Measurements from ENCODE around the gene C4orf51. TPM values are rescaled to one million over a fixed set of nuclear protein-coding genes. Genes with fewer than 3 reads are reported as not detected.

Gene C4orf51
- total RNA-seq, 2 donors from 2014 or later, result not detected

DNA sequence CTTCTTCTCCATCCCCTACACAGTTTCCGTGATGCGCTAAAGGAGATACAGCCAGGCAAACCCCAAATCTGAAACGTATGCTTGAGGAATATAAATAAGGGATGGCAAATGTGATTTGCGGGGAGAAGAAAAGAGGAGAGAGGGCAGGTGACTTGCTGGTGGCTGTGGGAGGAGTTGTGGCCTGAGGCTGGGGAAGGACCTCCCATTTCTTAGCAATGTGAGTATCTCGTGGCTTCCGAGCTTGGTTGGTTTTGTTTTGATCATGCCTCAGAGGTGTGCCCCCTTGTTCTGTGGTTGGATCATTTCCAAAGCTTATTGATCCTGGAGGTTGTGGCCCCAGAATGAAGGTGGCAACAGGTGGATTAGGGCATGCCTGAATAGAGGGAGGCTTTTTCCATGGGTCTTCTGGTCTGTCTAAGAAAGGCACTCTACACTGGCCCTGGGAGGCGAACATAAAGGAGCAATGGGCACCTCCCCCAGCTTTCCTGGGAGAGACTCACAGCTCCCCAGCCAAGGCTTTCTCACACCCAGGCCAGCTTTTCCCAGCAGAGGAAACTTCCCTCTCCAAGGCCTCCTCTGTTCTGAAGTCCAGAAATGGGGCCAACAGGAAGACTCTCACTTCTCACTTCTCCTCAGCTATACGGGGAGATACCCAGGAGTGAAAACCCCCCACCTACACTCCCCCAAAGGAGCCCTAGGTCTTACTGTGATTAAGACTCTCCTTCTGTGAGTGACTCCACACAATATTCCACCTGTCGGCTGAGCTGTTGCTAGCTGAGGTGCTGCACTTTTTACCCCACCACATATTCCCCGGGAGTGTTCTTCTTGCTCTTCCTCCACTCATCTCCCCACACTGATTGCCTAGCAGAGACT lies 40.0 kb downstream of the C4orf51 start:
- Mint-ChIP-seq H3K27ac (no peak overlapping the region), H3K36me3 (ENCODE audit: low read depth) (peaks cover 2% of the 10 kb centered on the region), H3K4me1 (peaks cover 7% of the 10 kb centered on the region), H3K4me3 (peak overlapping the region; percentile 69), H3K27me3 (peaks cover 51% of the 10 kb centered on the region)
- DNase-seq (no peak), ATAC-seq (peak; percentile 70)
- H3K9me3 ChIP-seq (ENCODE audit: control insufficient read depth, low read length, poor library complexity, severe bottlenecking), result no peaks in the 10 kb centered on the region

DNA sequence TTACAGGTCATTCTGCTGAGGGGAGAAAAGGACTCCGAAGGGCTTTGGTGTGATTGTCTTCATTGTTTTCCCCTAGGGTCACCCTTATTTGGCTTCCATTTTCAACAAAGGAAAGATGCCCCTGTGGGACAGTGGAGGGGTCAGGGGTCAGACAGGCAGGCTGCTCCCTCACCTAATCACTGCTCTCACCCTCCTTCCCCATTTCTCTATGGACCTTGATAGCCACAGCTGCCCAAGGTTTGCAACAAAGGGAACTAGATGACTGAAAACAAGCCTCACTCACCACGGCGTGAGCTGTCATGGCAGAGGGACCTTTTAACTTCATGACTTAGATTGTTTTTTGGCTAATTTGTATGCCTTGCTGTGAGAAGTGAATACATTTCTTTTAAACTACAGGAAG lies 40.7 kb downstream of the C4orf51 start:
- no peak for DNase-seq
- Mint-ChIP-seq H3K4me1 (peaks cover 7% of the 10 kb centered on the region), H3K27me3 (peaks cover 46% of the 10 kb centered on the region), H3K27ac (no peak overlapping the region), H3K36me3 (ENCODE audit: low read depth) (peaks cover 2% of the 10 kb centered on the region), H3K4me3 (peak overlapping the region; percentile 69)
- no peak for ATAC-seq
- H3K9me3 ChIP-seq (ENCODE audit: control insufficient read depth, low read length, poor library complexity, severe bottlenecking), result no peaks in the 10 kb centered on the region

DNA sequence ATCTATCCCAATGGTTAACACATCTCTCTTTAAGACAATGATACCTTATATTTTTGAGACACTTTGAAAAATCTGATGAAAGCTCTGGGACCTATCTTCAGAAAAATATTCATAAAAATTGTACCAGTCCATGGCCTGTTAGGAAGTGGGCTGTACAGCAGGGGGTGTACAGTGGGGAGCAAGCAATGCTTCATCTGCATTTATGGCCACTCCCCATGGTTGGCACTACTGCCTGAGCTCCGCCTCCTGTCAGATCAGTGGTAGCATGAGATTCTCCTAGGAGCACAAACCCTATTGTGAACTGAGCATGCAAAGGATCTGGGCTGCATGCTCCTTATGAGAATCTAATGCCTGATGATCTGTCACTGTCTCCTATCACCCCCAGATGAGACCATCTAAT lies 42.6 kb downstream of the C4orf51 start:
- no peaks in the 10 kb centered on the region for H3K9me3 ChIP-seq (ENCODE audit: control insufficient read depth, low read length, poor library complexity, severe bottlenecking)
- Mint-ChIP-seq H3K27ac (no peak overlapping the region), H3K4me3 (no peak overlapping the region), H3K36me3 (ENCODE audit: low read depth) (peaks cover 2% of the 10 kb centered on the region), H3K4me1 (peaks cover 7% of the 10 kb centered on the region), H3K27me3 (peaks cover 37% of the 10 kb centered on the region)
- ATAC-seq (no peak), DNase-seq (no peak)

DNA sequence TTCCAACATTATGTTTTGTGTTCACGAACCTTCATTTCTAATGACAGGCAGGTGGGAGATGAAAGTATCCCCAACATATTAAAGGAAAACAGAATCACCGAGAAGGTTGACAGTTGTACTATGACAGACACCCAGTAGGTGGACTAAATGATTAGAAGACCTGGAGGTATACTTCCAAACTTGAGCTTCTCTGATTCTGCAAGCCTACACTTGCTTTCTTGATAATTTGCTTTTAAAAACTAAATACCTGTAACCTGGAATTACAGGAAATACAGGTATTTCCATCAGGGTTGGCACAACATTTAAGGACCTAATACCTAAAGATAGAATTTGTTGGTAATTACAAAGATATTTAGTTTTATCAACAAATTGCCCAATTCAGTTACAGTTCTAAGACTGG lies 43.4 kb downstream of the C4orf51 start:
- no peak overlapping the region for H3K27ac Mint-ChIP-seq

DNA sequence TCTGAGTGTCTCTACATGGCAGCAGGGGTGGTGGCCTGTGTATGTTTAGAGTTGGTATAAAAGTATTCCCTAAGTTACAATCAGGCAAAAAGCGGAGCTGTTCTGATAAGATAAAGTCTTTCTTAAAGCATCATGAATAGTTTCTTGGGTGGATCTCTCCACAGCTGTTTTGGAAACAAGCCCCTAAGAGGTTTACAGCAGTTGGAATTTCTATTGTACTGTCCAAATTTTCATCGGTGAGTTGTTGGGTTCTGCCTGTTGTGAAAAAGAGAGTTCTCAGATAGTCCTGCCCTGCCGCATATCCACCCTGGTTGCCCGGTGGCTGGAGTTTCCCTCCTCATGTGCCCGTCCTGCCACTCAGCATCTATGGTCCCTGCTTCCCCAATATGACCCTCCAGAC lies 50.1 kb downstream of the C4orf51 start:
- ATAC-seq (no peak), DNase-seq (no peak)
- H3K36me3 Mint-ChIP-seq (ENCODE audit: low read depth), result peaks cover 3% of the 10 kb centered on the region
- no peak overlapping the region for H3K4me3 Mint-ChIP-seq
- H3K4me1 Mint-ChIP-seq, result peaks cover 15% of the 10 kb centered on the region
- H3K9me3 ChIP-seq (ENCODE audit: control insufficient read depth, low read length, poor library complexity, severe bottlenecking), result no peaks in the 10 kb centered on the region
- no peak overlapping the region for H3K27ac Mint-ChIP-seq
- peaks cover 14% of the 10 kb centered on the region for H3K27me3 Mint-ChIP-seq

More for the DNA sequence above, 43.4 kb downstream of the C4orf51 start:
- no peak for DNase-seq
- H3K4me3 Mint-ChIP-seq, result no peak overlapping the region
- no peak for ATAC-seq
- no peaks in the 10 kb centered on the region for H3K9me3 ChIP-seq (ENCODE audit: control insufficient read depth, low read length, poor library complexity, severe bottlenecking)
- H3K27me3 Mint-ChIP-seq, result peaks cover 30% of the 10 kb centered on the region
- peaks cover 7% of the 10 kb centered on the region for H3K4me1 Mint-ChIP-seq
- peaks cover 2% of the 10 kb centered on the region for H3K36me3 Mint-ChIP-seq (ENCODE audit: low read depth)

DNA sequence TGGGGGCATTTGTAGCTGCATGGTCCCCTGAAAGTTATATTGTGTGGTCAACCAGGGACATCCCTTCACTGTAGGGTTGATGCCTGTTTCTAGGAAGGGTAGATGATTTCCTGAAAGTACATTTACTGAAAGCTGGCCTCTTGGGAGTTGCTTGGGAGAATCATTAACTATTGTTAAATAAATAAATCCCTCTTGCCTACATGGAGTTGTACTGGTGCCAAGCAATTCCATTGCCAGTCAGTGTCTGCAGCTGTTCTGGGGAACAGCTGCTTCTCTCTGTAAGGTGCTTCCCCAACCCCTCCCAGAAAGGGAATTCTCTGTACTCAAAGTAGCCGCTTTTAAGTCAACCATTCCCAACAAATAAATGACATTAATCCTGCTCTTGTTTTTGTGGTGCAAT lies 51.1 kb downstream of the C4orf51 start:
- no peak for DNase-seq
- H3K9me3 ChIP-seq (ENCODE audit: control insufficient read depth, low read length, poor library complexity, severe bottlenecking), result no peaks in the 10 kb centered on the region
- H3K4me1 Mint-ChIP-seq, result peaks cover 15% of the 10 kb centered on the region
- peaks cover 14% of the 10 kb centered on the region for H3K27me3 Mint-ChIP-seq
- H3K4me3 Mint-ChIP-seq, result peak overlapping the region; percentile 47
- ATAC-seq, result no peak
- H3K27ac Mint-ChIP-seq, result no peak overlapping the region
- peaks cover 3% of the 10 kb centered on the region for H3K36me3 Mint-ChIP-seq (ENCODE audit: low read depth)

DNA sequence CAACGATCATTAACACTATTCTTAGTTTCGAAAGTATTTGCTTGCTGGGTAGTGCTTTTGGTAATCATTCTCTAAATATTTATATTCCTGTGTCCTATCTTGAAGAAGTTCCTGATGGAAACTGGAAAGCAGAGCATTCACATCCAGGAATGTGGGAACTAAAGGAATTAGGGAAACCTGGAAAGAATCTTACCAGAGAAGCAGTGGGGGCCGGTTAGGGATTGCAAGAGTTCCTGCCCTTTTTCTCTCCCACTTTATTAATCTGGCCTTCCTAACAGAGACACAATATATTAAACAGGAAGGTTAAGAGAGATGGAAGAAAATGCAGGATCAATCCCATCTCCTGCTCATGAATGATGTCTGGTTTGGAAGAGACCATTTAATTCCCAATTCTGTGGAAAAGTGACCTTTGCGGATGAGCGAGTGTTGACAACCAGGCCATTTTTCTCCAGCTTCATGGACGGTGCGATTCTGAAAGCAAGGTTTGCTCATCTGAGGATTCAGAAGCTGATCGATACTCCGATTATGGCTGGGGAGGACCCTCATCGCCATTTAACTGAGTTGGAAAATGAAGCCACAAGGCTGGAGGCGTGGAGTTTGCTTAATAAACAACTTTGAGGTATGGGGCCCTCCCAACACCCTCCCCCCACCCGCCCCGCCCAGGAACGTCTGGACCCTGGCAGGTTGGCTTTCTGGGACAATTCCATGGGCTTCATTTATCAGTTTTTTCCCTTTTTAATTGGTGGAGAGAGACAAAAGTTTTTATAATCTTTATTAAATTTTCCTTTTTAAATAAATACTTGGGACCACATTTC lies 52.3 kb downstream of the C4orf51 start:
- Mint-ChIP-seq H3K27ac (peak overlapping the region; percentile 41), H3K36me3 (ENCODE audit: low read depth) (peaks cover 3% of the 10 kb centered on the region), H3K4me3 (peak overlapping the region; percentile 88), H3K27me3 (peaks cover 14% of the 10 kb centered on the region), H3K4me1 (peaks cover 15% of the 10 kb centered on the region)
- DNase-seq (no peak), ATAC-seq (no peak)
- H3K9me3 ChIP-seq (ENCODE audit: control insufficient read depth, low read length, poor library complexity, severe bottlenecking), result no peaks in the 10 kb centered on the region

DNA sequence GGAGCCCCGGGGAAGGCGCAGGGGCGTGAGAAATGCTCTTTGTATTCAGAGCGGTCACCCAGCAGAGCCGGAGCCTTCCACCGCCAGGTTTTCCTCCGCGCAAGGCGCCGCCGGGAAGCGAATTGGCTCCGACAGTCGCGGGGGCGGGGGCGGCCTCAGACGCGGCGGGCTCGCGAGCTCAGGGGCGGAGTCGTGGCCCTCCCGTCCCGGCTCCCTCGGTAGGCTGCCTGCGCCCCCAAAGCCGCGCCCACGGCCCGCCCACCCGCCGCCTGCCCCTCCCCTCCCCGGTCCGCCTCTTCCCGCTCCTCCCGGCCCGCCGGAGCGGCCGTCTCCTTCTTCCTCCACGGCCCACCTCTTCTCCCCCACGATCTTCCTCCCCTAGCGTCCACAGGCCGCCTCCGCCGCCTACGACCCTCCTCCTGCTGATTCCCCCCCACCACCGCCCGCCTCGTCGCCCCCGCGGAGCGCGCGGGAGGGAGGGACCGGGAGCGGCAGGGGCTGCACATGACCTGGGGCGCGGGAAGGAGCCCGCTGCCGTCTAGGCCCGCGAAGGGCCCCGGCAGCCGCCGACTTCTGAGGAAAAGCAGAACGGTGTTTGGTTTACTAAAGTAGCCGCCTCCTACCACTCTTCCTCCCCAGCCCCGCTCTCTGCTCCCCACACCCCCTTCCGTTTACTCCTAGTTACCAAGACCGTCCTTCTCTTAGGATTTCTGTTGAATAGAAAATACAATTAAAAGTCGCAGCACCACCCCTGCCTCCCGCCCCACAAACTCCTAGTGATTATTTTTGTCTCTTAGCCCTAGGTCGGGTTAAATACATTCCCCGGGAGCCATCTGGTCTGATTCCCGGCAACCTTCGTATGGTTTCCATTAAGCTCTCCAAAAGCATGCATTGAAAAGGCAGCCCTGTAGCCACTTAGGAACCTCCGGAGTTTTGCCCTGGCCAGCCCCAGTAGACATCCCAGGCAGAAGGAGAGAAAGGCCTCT lies 53.2 kb downstream of the C4orf51 start:
- no peaks in the 10 kb centered on the region for H3K9me3 ChIP-seq (ENCODE audit: control insufficient read depth, low read length, poor library complexity, severe bottlenecking)
- Mint-ChIP-seq H3K36me3 (ENCODE audit: low read depth) (peaks cover 3% of the 10 kb centered on the region), H3K27ac (no peak overlapping the region), H3K27me3 (peaks cover 14% of the 10 kb centered on the region), H3K4me3 (peak overlapping the region; percentile 88), H3K4me1 (peaks cover 19% of the 10 kb centered on the region)
- ATAC-seq (peak; percentile 97), DNase-seq (peak; percentile 68 to 82 (median 81))

DNA sequence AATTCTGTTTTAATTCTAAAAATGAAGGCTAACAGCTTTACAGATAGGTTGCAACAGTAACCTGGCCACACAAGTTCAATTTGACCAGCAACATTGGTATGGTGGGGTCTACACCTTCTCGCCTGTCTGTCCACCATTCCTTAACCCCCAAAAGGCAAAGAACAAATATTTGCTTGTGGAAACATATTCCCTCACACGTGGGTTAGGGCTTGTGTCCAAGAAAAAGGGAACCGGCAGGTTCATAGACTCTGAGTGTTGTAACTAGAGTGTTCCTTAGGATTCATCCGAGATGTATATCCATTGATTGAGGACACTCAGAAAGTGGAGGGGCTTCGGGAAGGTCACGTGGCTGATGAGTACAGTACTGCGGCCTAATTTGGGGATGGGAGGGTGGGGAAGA lies 54.1 kb downstream of the C4orf51 start:
- ATAC-seq (no peak), DNase-seq (no peak)
- H3K9me3 ChIP-seq (ENCODE audit: control insufficient read depth, low read length, poor library complexity, severe bottlenecking), result no peaks in the 10 kb centered on the region
- peaks cover 14% of the 10 kb centered on the region for H3K27me3 Mint-ChIP-seq
- peak overlapping the region; percentile 88 for H3K4me3 Mint-ChIP-seq
- no peak overlapping the region for H3K27ac Mint-ChIP-seq
- H3K36me3 Mint-ChIP-seq (ENCODE audit: low read depth), result peaks cover 3% of the 10 kb centered on the region
- peaks cover 19% of the 10 kb centered on the region for H3K4me1 Mint-ChIP-seq

DNA sequence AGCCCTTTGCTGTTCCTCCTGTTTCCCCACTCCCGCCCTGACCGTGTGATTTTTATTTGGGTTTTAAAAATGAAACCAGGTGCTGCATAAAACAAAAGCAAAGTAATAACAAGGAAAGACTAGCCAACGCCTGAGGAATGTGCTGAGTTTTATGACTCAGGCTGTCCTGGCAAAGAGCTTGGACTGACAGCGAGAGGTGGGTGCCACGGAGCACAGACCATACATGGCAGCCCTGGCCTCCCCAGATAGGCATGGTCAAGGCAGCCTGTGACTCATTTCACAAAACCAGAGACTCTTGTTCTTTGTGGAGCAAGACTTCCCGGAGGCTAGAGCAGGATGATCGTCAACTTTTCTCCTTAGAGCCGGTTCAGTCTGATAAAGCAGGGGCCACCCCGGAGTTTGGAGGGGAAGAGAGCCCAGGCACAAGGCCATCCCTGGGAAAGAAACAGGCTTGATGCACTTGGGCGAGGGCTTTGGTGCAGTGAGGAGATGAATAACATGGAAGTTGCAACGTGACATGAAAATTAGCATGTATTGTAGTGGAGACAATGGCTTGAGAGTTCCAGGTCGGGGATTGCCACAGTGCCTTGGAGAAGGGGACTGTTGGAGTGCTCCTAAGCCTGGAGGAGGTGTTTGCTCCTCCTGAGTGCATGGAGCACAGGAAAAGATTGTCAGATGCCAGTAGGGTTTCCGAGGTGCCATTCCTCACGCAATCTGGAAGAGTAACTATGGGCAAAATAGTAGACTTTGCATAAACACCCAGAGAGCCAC lies 54.8 kb downstream of the C4orf51 start:
- Mint-ChIP-seq H3K27ac (peak overlapping the region; percentile 54), H3K27me3 (peaks cover 9% of the 10 kb centered on the region), H3K4me1 (peaks cover 19% of the 10 kb centered on the region), H3K36me3 (ENCODE audit: low read depth) (no peaks in the 10 kb centered on the region), H3K4me3 (peak overlapping the region; percentile 19)
- ATAC-seq (no peak), DNase-seq (no peak)
- no peaks in the 10 kb centered on the region for H3K9me3 ChIP-seq (ENCODE audit: control insufficient read depth, low read length, poor library complexity, severe bottlenecking)

DNA sequence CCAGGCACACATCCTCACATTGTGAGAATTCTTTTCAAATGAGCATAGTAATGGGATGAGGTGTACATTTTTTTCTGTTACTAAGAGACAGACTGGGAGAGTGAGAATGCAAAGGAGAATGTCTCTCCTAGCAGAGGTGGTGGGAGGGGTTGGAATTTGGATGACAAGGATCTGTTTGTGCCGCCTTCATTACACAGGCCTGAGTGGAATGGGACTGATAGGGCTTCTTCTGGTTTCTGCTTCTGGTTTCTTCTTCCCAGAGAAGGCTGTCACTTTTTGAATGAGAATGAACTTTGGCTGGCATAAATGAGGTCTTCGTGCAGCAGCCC lies 55.4 kb downstream of the C4orf51 start:
- peaks cover 19% of the 10 kb centered on the region for H3K4me1 Mint-ChIP-seq
- peaks cover 6% of the 10 kb centered on the region for H3K27me3 Mint-ChIP-seq
- H3K27ac Mint-ChIP-seq, result no peak overlapping the region
- no peak overlapping the region for H3K4me3 Mint-ChIP-seq
- no peaks in the 10 kb centered on the region for H3K36me3 Mint-ChIP-seq (ENCODE audit: low read depth)
- ATAC-seq (no peak), DNase-seq (no peak)
- no peaks in the 10 kb centered on the region for H3K9me3 ChIP-seq (ENCODE audit: control insufficient read depth, low read length, poor library complexity, severe bottlenecking)

DNA sequence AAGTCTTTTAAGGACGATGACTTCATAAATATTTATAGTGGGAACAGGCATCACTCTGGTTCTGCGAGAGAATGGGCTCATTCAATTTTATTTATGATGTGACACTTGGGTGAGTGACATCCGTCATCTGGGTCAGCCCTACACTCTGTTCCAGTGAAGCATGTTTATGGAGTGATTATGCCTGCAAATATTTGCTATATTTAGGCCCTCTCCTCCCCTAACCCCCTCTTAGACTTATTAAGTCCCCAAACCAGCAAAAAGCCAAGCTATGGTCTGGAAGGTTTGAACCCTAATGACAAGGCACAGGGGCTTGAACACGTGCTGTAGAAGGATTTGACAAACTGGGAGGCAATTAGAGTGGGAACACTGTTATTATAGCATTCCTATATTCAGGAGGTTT lies 55.9 kb downstream of the C4orf51 start:
- DNase-seq (no peak), ATAC-seq (no peak)
- no peaks in the 10 kb centered on the region for H3K9me3 ChIP-seq (ENCODE audit: control insufficient read depth, low read length, poor library complexity, severe bottlenecking)
- Mint-ChIP-seq H3K36me3 (ENCODE audit: low read depth) (no peaks in the 10 kb centered on the region), H3K4me3 (no peak overlapping the region), H3K4me1 (peaks cover 19% of the 10 kb centered on the region), H3K27me3 (peaks cover 3% of the 10 kb centered on the region), H3K27ac (no peak overlapping the region)
